HG02973 (cell line): Measurements from ENCODE around the gene HELZ.
"Not testable (repeated sequence)": the region's sequence is repeated elsewhere in the genome, so short reads cannot be mapped to it uniquely, and the experiment has no call there.

ENCODE experiments used
- ATAC-seq: cut with Tn5 transposase; IDR thresholded peaks from one replicate; pipeline ENCODE4 v1.9.1; 2021; ENCODE audit warnings: moderate library complexity; ENCODE audit not compliant: unreplicated experiment

HELZ gene

DNA sequence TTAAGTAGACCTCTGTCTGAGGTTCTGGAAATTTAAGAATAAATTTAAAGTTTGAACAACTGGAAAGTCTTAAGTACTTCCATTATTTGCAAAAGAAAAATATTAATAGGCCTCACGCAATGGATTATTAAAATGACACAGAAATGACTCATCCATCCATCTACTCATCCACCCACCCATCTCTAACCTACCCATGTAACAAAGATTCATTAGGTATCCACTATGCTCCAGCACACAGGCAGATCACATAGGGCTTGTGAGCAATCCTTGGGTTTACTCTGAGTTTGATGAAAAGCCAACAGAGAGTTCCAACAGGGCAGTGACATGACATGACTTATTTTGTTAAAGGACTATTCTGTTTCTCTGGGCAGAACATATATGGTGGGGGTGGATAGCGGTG is 93.3 kb downstream of the HELZ start:
- no peak for ATAC-seq

DNA sequence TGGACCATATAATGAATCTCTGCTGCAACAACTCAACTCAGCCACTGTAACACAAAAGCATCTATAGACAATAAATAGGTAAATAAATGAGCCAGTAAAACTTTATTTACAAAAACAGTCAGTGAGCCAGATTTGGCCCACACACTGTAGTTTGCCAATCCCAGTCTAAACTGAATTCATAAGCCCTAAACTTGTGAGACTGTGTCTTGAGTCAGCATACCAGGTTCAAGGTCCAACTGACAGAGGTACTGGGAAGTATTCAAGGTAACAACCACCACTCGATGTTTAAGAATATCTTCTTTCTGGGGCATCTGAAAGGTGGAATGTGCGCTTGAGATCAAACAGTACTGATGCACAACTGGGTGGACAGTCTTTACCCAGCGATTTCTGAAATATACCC is 94.2 kb downstream of the HELZ start:
- no peak for ATAC-seq

DNA sequence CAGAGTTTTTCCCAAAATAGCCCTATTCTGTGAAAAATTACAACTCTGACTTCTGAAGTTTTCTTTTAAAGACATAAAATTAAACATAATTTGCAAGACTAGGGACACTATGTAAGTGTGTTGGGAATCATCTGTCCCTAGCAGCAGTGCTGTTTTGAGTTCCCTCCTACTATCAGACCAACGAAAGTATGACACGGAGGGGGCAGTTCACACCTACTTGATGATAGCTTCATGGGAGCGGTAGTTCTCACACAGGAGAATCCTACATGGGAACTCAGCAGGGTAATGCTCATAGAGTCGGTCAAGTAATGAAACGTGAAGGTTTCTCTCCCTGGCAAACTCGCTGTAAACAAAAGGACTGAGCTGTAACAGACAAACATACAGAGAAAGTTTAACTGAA is 96.6 kb downstream of the HELZ start:
- no peak for ATAC-seq

DNA sequence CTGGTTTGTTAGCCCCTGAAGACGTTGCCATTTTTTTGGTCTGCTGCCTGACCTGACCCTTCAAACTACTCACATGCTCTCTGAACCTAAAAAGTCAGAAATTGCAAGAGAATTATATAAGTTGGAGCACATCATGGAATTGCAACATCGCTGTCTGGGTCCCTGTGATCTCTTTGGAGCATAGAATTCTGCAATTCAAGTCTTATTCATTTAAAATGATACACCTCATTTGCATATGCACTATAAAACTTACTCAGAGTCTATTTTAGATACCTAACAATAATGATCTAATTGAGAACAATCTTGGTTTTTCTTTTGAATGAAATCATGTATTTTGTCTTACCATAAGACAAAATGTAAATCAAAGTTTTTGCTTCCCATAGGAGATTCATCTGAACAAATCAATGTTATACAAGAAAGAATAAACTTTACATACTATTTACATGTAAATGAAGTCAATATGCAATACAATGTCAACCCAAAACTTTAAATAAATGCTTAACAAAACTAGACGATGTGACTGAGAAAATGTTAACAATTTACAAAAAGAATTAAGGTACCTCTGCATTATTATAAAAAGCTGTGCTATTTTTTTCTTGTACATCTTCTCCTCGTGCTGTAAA is 99.7 kb downstream of the HELZ start:
- no peak for ATAC-seq

DNA sequence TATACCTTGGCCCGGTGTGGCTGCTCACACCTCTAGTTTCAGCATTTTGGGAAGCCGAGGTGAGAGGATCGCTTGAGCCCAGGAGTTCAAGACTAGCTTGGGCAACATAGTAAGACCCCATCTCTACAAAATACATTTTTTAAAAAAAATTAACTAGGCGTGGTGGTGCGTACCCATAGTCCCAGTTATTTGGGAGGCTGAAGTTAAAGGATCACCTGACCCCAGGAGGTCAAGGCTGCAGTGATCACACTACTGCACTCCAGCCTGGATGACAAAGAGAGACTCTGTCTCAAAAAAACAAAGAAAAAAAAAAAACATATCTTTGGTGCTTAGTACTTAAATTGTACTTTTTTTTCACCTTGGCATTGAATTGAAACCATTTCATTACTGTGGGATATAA is 101.7 kb downstream of the HELZ start:
- no peak for ATAC-seq

DNA sequence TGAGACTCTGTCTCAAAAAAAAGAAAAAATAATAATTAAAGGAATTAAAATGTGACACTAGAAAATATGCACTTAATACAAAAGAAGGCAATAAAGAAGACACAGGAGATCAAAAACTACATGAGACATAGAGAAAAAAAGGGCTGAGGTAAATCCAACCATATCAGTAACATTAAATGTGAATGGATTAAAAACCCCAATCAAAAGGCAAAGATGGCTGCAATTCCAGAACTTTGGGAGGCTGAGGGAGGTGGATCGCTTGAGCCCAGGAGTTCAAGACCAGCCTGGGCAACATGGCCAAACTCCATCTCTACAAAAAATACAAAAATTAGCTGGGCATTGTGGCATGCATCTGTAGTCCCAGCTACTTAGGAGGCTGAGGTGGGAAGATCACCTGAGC is 103.0 kb downstream of the HELZ start:
- not testable (repeated sequence) for ATAC-seq

DNA sequence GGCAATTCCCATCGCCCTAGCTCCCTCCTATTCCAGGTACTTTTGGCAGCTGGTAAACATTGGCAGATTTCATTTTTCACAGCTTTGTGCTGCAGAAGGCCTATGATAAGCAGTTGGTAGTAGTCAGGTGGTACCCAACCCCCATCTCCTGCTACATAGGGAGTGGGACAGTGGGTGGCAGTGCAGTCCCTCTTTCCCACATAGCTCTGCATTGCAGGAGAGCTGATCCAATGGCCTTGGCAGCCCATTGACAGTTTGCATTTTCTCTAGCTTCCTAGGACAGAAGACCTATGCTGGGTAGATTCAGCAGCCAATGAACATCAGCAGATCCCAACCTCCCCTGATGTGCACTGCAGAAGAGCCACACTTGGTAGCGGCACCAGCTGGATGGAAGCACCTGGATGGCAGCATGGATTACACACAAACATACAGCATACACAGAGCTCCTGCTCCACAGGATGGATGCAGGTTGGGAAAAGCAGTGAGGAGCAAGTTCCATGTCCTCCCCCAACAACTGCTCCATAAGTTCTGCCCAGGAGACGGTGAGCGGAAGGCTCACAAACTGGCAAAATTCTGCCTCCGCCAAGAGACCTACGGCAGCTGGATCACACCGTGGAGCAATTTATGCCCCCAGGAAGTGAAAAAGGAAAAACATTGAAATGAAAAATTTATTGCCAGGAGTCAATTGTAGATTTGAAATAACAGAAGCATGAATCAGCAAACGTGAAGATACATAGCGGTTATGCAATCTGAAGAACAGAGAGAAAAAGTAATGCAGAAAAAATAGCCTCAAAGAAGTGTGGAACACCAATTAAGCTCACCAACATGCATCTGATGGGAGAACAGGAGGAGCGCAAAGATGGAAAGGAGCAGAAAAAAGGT is 105.0 kb downstream of the HELZ start:
- no peak for ATAC-seq

DNA sequence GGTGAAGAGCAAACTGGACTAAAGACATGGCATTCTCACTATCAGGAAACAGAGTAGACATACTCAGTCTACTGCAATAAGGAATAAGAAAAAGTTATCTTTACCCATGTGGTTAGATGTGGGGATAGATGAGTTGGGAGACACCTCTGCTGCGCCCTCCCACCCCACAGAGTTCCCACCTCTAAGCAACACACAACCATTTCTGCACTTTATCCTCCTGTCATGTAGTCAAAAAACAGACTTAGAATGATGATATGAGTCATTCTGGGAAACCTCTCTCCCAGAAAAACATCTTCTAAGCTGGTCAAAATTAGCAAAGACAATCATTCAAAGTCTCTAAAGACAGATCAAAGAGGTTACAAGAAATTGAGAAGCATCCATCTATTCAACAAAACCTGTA is 105.7 kb downstream of the HELZ start:
- no peak for ATAC-seq

DNA sequence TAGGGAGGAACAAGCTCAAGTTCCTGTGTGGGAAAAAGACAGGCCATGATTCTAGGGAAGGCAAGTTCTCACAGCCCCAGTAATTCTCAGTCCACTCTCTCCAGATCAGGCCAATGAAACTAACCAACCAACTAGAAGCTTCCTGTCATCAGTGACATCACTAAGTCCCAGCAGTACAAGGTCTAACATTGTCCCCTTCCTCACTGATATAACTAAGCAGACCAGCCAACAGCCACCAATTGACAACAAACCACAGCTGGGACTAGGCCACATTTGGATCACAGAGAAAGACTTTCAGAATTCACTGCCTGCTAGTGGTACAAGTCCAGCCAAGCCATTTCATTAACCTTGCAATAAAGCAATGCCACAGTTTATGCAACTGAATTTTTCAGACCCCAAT is 106.6 kb downstream of the HELZ start:
- ATAC-seq, result no peak

DNA sequence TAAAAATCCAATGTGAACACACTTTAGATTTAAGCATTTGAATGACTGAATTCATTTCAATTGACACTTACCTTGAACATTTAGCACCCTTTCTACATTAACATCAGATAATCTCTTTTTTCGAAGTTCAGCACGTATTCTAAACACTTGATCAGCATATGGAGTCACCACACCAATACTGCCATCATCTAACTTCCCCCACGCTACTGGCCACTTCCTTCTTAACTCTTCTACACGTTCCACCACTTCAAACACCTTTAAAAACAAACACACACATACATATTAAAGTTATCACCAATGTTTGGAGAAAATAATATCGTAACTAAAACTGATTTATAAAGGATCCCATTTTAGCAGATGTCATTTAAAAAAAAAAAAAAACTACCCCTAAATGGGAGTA is 107.1 kb downstream of the HELZ start:
- ATAC-seq, result no peak

DNA sequence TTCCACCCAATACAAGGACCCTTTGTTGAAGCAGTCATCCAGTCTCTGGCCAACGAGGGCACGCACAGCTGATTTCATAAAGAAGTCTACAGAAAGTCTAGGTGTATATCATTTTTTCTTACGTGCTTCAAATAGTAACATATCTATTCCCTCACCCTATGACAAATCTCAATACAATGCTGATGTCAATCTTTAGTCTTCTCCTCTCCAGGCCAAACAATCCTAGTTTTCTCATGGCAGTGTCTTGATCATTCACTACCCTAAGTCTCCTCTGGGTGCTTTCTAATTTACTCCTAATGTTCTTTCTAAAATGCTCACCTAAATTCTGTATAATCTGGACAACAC is 108.0 kb downstream of the HELZ start:
- no peak for ATAC-seq

DNA sequence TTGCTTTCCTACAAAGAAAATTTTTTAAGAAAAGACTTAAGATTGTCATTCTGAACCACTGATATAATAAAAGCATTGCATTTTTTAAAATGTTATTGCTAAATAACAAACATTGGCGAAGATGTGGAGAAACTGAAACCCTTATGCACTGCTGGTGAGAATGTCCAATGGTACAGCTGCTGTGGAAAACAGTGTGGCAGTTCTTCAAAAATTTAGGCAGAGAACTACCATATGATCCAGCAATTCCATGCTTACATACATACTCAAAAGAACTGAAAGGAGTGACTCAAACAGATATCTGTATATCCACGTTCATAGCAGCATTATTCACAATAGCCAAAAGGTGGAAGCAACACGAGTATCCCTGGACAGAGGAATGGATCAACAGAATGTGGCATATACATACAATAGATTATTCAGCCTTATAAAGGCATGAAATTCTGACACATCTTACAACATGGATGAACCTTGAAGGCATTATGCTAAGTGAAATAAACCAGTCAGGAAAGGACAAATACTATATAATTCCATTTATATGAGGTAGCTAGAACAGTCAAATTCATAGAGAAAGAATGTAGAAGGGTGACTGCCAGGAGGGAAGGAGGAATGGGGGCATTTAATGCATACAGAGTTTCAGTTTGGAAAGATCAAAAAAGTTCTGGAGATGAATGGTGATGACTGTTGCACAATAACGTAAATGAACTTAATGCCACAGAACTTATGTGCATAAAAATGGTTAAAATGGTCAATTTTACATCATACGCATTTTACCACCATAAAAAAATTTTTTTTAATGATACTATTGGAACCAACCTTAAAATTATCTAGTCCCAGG is 108.6 kb downstream of the HELZ start:
- ATAC-seq, result no peak

DNA sequence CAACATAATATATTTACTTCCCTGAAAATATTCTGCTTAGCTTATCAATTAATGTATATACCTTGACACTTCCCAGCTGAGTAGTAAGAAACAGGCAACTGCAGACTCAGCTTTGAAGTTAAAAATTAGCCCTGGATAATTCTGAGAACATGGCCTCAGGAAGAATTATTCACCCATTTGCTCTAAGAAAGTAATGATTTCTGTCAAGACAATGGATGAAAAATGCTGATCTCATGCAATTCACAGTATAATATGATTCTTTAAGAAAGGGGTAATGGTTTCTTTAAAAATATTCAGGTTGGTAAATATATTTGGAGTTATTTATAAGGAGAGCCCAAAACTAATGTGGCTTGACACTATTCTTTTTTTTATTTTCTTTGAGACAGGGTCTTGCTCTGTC is 111.8 kb downstream of the HELZ start:
- ATAC-seq, result no peak

DNA sequence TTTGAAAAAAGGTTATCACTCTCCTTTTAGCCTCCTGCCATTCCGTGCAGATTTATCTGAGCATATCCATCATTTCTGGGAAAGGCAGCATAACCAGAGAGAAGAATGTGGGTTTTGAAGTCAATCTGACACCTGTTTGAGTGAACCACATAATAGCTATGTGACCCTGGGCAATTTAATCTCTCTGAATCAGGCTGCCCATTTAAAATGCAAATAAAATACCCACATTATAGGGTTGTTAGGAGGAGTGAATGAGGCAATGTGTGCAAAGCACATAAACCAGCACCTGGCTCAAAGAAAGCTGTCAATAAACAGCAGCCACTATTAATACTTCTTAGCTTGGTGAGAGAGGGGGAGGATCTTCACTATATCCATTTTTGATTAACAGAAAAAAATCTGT is 112.6 kb downstream of the HELZ start:
- ATAC-seq, result no peak

DNA sequence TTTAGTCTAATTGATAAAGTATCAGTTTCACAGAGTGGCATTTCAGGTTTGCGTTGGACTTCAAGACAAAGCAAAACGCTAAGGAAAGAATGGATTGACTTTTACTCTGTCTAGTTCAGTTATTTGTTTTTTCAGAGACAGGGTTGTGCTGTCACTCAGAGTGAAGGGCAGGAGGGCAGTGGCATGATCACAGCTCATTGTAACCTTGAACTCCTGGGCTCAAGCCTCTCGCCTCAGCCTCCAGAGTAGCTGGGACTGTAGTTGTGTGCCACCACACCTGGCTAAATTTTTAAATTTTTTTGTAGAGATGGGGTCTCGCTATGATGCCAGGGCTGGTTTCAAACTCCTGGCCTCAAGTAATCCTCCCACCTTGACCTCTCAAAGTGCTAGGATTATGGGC is 114.2 kb downstream of the HELZ start:
- ATAC-seq, result no peak

DNA sequence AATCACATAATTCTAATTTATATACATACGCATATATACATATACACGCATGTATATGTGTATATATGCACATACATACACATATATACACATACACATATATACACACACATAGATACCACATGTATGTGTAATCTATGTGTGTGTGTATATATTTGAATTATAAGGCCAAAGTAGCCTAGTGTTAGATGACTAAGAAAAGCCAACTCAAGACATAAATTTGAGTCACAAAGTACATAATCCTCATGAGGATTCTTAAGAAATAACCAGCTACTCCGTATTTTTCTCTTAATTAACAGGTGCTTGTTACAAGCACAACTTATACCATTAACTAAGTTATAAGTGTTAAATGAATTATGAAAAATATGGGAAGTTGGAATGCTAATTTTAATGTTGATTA is 115.7 kb downstream of the HELZ start:
- ATAC-seq, result no peak

DNA sequence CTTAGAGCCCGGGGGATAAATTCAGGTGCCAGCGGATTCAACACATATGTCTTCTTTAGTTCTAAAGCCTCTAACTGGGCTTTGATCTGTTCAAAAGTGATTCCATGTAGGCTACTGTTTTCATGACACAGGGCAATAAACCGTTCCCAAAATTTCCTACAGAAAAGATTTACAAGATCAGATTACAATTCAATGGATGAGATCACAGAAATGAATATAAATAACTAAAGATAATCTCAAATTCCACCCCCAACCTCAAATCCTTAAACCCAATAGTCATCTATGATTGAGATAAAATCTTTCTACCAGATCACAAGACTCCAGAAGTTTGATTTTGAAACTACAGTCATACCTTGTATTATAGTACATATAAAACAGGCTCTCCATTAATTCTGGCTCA is 116.3 kb downstream of the HELZ start:
- ATAC-seq, result no peak

DNA sequence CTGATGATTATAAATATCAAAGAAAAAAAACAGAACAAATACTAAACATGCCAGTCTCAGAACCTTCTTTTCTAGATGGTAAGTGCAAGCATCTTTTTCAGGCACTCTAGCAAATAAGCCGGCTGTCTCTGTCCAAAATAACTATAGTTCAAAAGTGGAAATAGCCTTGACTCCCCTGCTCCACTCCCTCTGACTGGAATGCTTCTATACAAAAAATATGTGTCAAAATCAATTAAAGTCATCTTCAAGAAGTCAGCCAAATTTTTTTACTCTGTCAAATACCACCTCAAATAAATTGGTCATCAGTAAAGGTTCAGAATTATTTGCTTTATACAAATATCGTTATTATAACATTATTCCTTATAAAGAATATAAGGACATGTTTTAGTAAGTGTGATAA is 117.1 kb downstream of the HELZ start:
- no peak for ATAC-seq

DNA sequence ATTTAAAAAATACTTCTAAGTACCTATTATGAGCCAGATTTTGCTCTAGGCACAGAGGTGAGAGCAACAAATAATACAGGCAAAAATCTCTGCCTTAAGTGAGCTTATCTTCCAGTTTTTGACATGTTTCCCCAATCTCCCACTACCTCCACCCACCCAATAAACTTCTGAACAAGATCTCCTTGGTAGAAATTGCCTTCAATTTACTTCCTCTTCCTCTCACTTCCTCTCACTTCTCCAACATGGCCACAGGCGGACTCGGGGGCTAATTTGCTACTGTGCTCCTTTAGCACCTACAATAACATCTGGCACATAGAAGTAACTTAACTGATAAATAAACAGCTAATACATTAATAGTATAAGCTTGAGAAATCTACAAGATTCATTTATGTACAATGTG is 118.0 kb downstream of the HELZ start:
- ATAC-seq, result no peak

DNA sequence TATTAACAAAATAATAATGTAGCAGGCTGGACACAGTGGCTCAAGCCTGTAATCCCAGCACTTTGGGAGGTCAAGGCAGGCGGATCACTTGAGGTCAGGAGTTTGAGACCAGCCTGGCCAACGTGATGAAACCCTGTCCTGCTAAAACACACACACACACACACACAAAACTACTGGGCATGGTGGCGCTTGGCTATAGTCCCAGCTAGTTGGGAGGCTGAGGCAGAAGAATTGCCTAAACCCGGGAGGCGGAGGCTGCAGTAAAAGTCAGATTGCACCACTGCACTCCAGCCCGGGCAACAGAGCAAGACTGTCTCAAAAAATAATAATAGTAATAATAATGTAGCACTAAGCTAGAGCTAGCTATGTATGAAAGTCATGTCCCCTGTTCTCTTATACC is 118.5 kb downstream of the HELZ start:
- not testable (repeated sequence) for ATAC-seq

DNA sequence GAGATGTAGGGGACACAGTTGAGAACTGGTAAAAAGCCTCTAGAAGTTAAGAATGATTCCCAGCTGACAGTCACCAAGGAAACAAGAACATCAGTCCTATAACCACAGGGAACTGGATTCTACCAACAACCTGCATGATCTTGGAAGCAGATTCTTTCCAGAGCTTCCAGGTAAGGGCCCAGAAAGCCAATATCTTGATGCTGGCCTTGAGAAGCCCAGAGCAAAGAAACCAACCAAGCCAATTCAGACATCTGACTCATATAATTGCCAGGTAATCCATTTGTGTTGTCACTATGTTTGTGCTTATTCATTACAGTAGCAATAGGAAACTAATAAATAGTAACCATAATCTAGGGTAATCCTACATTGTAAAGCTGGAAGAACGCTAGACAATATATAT is 119.1 kb downstream of the HELZ start:
- ATAC-seq, result no peak

DNA sequence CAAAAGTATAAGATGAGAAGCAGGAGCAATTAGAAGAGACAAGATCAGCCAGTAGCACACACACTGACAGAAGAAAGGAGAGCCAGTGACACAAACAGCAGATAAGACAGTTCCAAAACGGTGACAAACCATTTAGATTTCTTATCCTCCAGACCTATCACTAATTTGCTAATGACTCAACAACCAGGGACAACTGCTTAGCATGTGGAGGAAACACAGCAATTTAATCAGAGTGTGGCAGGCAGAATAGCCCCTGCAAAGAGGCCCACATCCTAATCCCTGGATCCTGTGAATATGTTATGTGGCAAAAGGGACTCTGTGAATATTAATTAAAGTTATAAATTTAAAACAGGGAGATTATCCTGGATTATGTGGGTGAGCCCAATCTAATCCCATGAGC is 119.6 kb downstream of the HELZ start:
- ATAC-seq, result no peak
